NCI-H1436 treated with DMSO at 0.1 percent for 48 hours (cell line): ENCODE measurements around the gene ARV1.
"Not testable (repeated sequence)": the region's sequence is repeated elsewhere in the genome, so short reads cannot be mapped to it uniquely, and the experiment has no call there.

ENCODE experiments used
- DNase-seq: peaks from one replicate; lab custom pipeline; 2025; lab: John Stamatoyannopoulos, UW

The ARV1 gene

GRCh38 chr1:231019711-231020110 is 40.8 kb downstream of the ARV1 start:
- DNase-seq: no peak

- DNase-seq: no peak
These were observed 41.3 kb downstream of the ARV1 start for GRCh38 chr1:231020139-231020601.

- no peak for DNase-seq
These were observed 41.9 kb downstream of the ARV1 start for GRCh38 chr1:231020816-231021215.

GRCh38 chr1:231021540-231022031 is 42.7 kb downstream of the ARV1 start:
- DNase-seq: no peak

GRCh38 chr1:231022543-231022942 is 43.6 kb downstream of the ARV1 start:
- DNase-seq: not testable (repeated sequence)

GRCh38 chr1:231023150-231023549 is 44.3 kb downstream of the ARV1 start:
- DNase-seq: no peak

GRCh38 chr1:231026576-231026975 is 47.7 kb downstream of the ARV1 start:
- no peak for DNase-seq

- DNase-seq: no peak
These were observed 48.4 kb downstream of the ARV1 start for GRCh38 chr1:231027136-231027925.

GRCh38 chr1:231027971-231028370 is 49.1 kb downstream of the ARV1 start:
- no peak for DNase-seq

- no peak for DNase-seq
These were observed 49.8 kb downstream of the ARV1 start for GRCh38 chr1:231028682-231029081.

GRCh38 chr1:231029247-231029646 is 50.4 kb downstream of the ARV1 start:
- DNase-seq: not testable (repeated sequence)

- no peak for DNase-seq
These were observed 50.9 kb downstream of the ARV1 start for GRCh38 chr1:231029841-231030240.

GRCh38 chr1:231032963-231033362 is 54.1 kb downstream of the ARV1 start:
- DNase-seq: no peak

- DNase-seq: no peak
These were observed 56.9 kb downstream of the ARV1 start for GRCh38 chr1:231035799-231036198.

- no peak for DNase-seq
These were observed 57.5 kb downstream of the ARV1 start for GRCh38 chr1:231036416-231036815.

GRCh38 chr1:231037585-231038517 is 59.0 kb downstream of the ARV1 start:
- DNase-seq: no peak

- DNase-seq: no peak
These were observed 60.5 kb downstream of the ARV1 start for GRCh38 chr1:231039161-231040018.

GRCh38 chr1:231040019-231040799 is 61.3 kb downstream of the ARV1 start, which contains the start of gene FAM89A:
TSS of gene FAM89A (minus strand) at chr1:231040254. CDS start at chr1:231040211, 43 bp downstream.
- no peak for DNase-seq

- DNase-seq: no peak
These were observed 62.2 kb downstream of the ARV1 start for GRCh38 chr1:231040800-231041718.
